GM12878 (cell line): ENCODE measurements around the gene KHK.

ENCODE experiments used
- BCL11A ChIP-seq: IDR thresholded peaks from 2 replicates; pipeline ENCODE4 v1.6.1; 2011; ENCODE audit warnings: low read depth, low read length
- FOXM1 ChIP-seq: IDR thresholded peaks from 2 replicates; pipeline ENCODE4 v1.6.1; 2012; ENCODE audit warnings: low read depth, mild to moderate bottlenecking, inconsistent platforms, low read length, moderate library complexity
- PKNOX1 ChIP-seq: fragments of 450-650 bp; IDR thresholded peaks from 2 replicates; pipeline ENCODE4 v1.6.1; 2016; ENCODE audit warnings: mild to moderate bottlenecking
- PML ChIP-seq: IDR thresholded peaks from 2 replicates; pipeline ENCODE4 v1.6.1; 2012; ENCODE audit warnings: low read length, inconsistent platforms
- POLR2A ChIP-seq: IDR thresholded peaks from 2 replicates; pipeline ENCODE4 v1.6.1; 2011; ENCODE audit warnings: low read depth, mild to moderate bottlenecking, low read length
- POLR2AphosphoS2 ChIP-seq: IDR thresholded peaks from 2 replicates; pipeline ENCODE4 v1.6.1; 2011; ENCODE audit warnings: low read depth, mild to moderate bottlenecking, low read length, improper control_type of control experiment, moderate library complexity
- POLR2AphosphoS5 ChIP-seq: IDR thresholded peaks from 2 replicates; pipeline ENCODE4 v1.6.1; 2011; ENCODE audit warnings: mild to moderate bottlenecking, low read length, inconsistent platforms

- no peak for TF ChIP-seq POLR2A
- TF ChIP-seq BCL11A, result no peak
- no peak for TF ChIP-seq PML
- TF ChIP-seq POLR2AphosphoS2, result no peak
- TF ChIP-seq FOXM1, result no peak
- TF ChIP-seq PKNOX1, result no peak
- TF ChIP-seq POLR2AphosphoS5, result no peak
These were observed 21.4 kb upstream of the KHK start for GRCh38 chr2:27065128-27065527.
